ENCODE measurements around the gene TLX1. TPM values are rescaled to one million over a fixed set of nuclear protein-coding genes. Genes with fewer than 3 reads are reported as not detected.

Gene TLX1
- total and polyA plus RNA-seq, 9 of the 15 experiments (the other 6 are each of a cell fraction or from before 2014, with no cell fraction given), result 0.03 to 3.3 (median 0.19) TPM; not detected in 1

GRCh38 chr10:101143345-101143630, 12.2 kb downstream of the TLX1 start:
- no TSS peak for BruUV-seq (replicated peaks)
- Histone ChIP-seq H3K4me1 (replicated peaks in 1 of 2; ENCODE audit: control insufficient read depth in 2 of 2, insufficient read depth in 2 of 2, low read length in 2 of 2) (peaks cover 0 to 23% of the 10 kb centered on the region in 2 experiments; a peak in 3 of 5 replicates), H3K4me2 (ENCODE audit: insufficient read depth, low read length) (no peak overlapping the region), H3K36me3 (ENCODE audit: control insufficient read depth, insufficient read depth, low read length) (no peaks in the 10 kb centered on the region), H3K4me3 (no peak overlapping the region), H2AFZ (ENCODE audit: low read depth, low read length) (no peak overlapping the region), H3K27me3 (ENCODE audit: control insufficient read depth in 2 of 2, insufficient read depth in 2 of 2, low read length in 2 of 2) (peaks cover 26 to 41% of the 10 kb centered on the region in 2 experiments; a peak in 4 of 5 replicates), H3K9ac (ENCODE audit: insufficient read depth in 1 of 2, low read depth in 2 of 2, low read length in 2 of 2) (no peak overlapping the region), H3K27ac (ENCODE audit: extremely low read depth, low read depth, low read length) (no peak overlapping the region), H3K9me3 (replicated peaks; ENCODE audit: control insufficient read depth, insufficient read depth, low read depth, low read length) (no peaks in the 10 kb centered on the region), H4K20me1 (replicated peaks; ENCODE audit: control insufficient read depth, insufficient read depth, low read length) (no peaks in the 10 kb centered on the region), H3K79me2 (ENCODE audit: control insufficient read depth, insufficient read depth, low read length) (no peaks in the 10 kb centered on the region), H3K9me1 (ENCODE audit: control insufficient read depth, insufficient read depth, low read length) (no peaks in the 10 kb centered on the region)
- intact Hi-C loops (cut with micrococcal nuclease) (loop anchor here (5.0 kb wide), 1 partner anchor 101 kb away; no protein-coding TSS in a partner anchor), in situ Hi-C loops (cut with MboI) (loop anchor here (5.0 kb wide), 1 partner anchor 46 kb away; no protein-coding TSS in a partner anchor)
- no peak for TF ChIP-seq CBX8 (IDR thresholded peaks at IDR 0.05; ENCODE audit: borderline replicate concordance, extremely low read depth, low read depth, low read length, poor library complexity, severe bottlenecking)
- TF ChIP-seq PCBP2 (IDR thresholded peaks at IDR 0.05; ENCODE audit: low read depth, low read length, poor library complexity, severe bottlenecking), result no peak
- no peak for TF ChIP-seq IRF2 (CRISPR knock-in tag; IDR thresholded peaks at IDR 0.05)
- no peak for TF ChIP-seq ZNF644 (tag; IDR thresholded peaks at IDR 0.05; ENCODE audit: low read depth)
- TF ChIP-seq HDAC3 (IDR thresholded peaks at IDR 0.05; ENCODE audit: borderline replicate concordance, partially characterized antibody), result no peak
- TF ChIP-seq HNRNPLL (IDR thresholded peaks at IDR 0.05; ENCODE audit: low read depth, low read length, poor library complexity, severe bottlenecking), result no peak
- no peak for TF ChIP-seq ZBTB8A (IDR thresholded peaks at IDR 0.05; ENCODE audit: partially characterized antibody)
- TF ChIP-seq CUX1 (CRISPR knock-in tag; IDR thresholded peaks at IDR 0.05), result no peak
- TF ChIP-seq FOXP1 (CRISPR knock-in tag; IDR thresholded peaks at IDR 0.05), result no peak
- no peak for TF ChIP-seq THRB (CRISPR knock-in tag; conservative IDR thresholded peaks at IDR 0.05)
- TF ChIP-seq POLR3A (IDR thresholded peaks at IDR 0.05; ENCODE audit: borderline replicate concordance, extremely low read depth, insufficient read depth, insufficient read length), result no peak
- no peak for TF ChIP-seq NONO (IDR thresholded peaks at IDR 0.05; ENCODE audit: low read depth in 2 of 2, low read length in 1 of 2)
- CTCF ChIA-PET (ENCODE audit: low intra/inter-chr PET ratio), result interaction anchor here (1.1 to 1.4 kb wide), 2 partner anchors 94 to 101 kb away, joined by 3 to 4 read pairs; no protein-coding TSS in a partner anchor
- DNase-seq (ENCODE audit: extremely low read depth in 1 of 4, low spot score in 3 of 4) (no peak), ATAC-seq (no peak), FAIRE-seq (no peak)
- POLR2A ChIA-PET, result interaction anchor here (0.6 kb wide), 2 partner anchors 16 to 18 kb away, joined by 3 read pairs; no protein-coding TSS in a partner anchor
- WGBS (ENCODE audit: insufficient coverage, low coverage, missing lambda C conversion rate), result 0% methylated on average over 1 of the region's 1 CpG
